ENCODE results near the gene POLRMT. TPM values are rescaled to one million over a fixed set of nuclear protein-coding genes. Genes with fewer than 3 reads are reported as not detected.

POLRMT gene
- total RNA-seq, 1 experiment from 2014 or later = 104 TPM

- no peak overlapping the region for H2BK15ac ChIP-seq (ENCODE audit: low read depth, low read length)
- H3K56ac ChIP-seq (ENCODE audit: insufficient read length, low read depth, low read length) = no peak overlapping the region
- no peaks in the 10 kb centered on the region for H3K23me2 ChIP-seq (ENCODE audit: insufficient read length, low read depth, low read length, poor library complexity, severe bottlenecking)
- no peak overlapping the region for H2BK12ac ChIP-seq (ENCODE audit: insufficient read length, low read depth, low read length)
- Mint-ChIP-seq H3K4me1 (no peaks in the 10 kb centered on the region), H3K27ac (no peak overlapping the region), H3K4me3 (no peak overlapping the region), H3K9me3 (no peaks in the 10 kb centered on the region), H3K36me3 (ENCODE audit: insufficient read depth in 1 of 3, low read depth in 3 of 3) (peaks cover 26 to 59% (median 48%) of the 10 kb centered on the region in 3 experiments), H3K27me3 (ENCODE audit: low read depth) (no peaks in the 10 kb centered on the region)
- no peak overlapping the region for H3K23ac ChIP-seq (ENCODE audit: insufficient read length, low read depth, low read length)
- H2AK5ac ChIP-seq (ENCODE audit: insufficient read length, low read length) = no peak overlapping the region
- no peak overlapping the region for H4K5ac ChIP-seq (ENCODE audit: insufficient read length, low read depth, low read length)
- TF ChIP-seq CTCF (conservative IDR thresholded peaks at IDR 0.05) = no peak
- no peak for DNase-seq
- H3K4me1 ChIP-seq (ENCODE audit: insufficient read depth, low read length) = no peaks in the 10 kb centered on the region
- no peaks in the 10 kb centered on the region for H4K20me1 ChIP-seq (ENCODE audit: control insufficient read depth, insufficient read depth, insufficient read length)
- H3K27ac ChIP-seq (ENCODE audit: insufficient read length, low read depth, low read length) = no peak overlapping the region
- no peak overlapping the region for H2BK5ac ChIP-seq (ENCODE audit: insufficient read length, low read length)
- H3K4me2 ChIP-seq (ENCODE audit: insufficient read depth, insufficient read length, low read length) = no peak overlapping the region
- H3K79me2 ChIP-seq (ENCODE audit: insufficient read depth, low read length) = no peaks in the 10 kb centered on the region
- H3K18ac ChIP-seq (ENCODE audit: insufficient read length, low read depth, low read length) = no peak overlapping the region
- no peak overlapping the region for H3K14ac ChIP-seq (ENCODE audit: insufficient read depth, low read length)
- H2AFZ ChIP-seq (ENCODE audit: low read length) = no peak overlapping the region
- H3K4ac ChIP-seq (ENCODE audit: low read depth, low read length) = no peak overlapping the region
- H3K9me3 ChIP-seq (ENCODE audit: control insufficient read depth, low read depth, low read length) = no peaks in the 10 kb centered on the region
- no peaks in the 10 kb centered on the region for H3K79me1 ChIP-seq (ENCODE audit: insufficient read depth, low read depth, low read length, poor library complexity, severe bottlenecking)
- H4K91ac ChIP-seq (ENCODE audit: insufficient read length, low read depth, low read length) = no peak overlapping the region
- no peak overlapping the region for H2BK120ac ChIP-seq (ENCODE audit: low read depth, low read length, poor library complexity, severe bottlenecking)
- no peak overlapping the region for H3T11ph ChIP-seq (ENCODE audit: low read length)
- no peaks in the 10 kb centered on the region for H3K27me3 ChIP-seq (ENCODE audit: insufficient read depth, low read length)
- H4K8ac ChIP-seq (replicated peaks; ENCODE audit: insufficient read length, low read depth, low read length) = no peak overlapping the region
- WGBS (ENCODE audit: extremely low coverage, insufficient read length, low lambda C conversion rate) = no CpG with 5 or more reads among the region's 29 CpGs
- H2BK20ac ChIP-seq (ENCODE audit: low read depth, low read length, poor library complexity, severe bottlenecking) = no peak overlapping the region
- H3K9ac ChIP-seq (ENCODE audit: extremely low read depth, insufficient read length, low read length) = no peak overlapping the region
Observed at GRCh38 chr19:617551-618246, 15.6 kb downstream of the POLRMT start.
